Neural progenitor cell (in vitro differentiated cells): ENCODE measurements around the gene ABHD6. TPM values are rescaled to one million over a fixed set of nuclear protein-coding genes. Genes with fewer than 3 reads are reported as not detected.

Experiments
- DNase-seq: peaks from one replicate; pipeline ENCODE4 v3.0.0-alpha.2; 2016; ENCODE audit warnings: low spot score
- H2AFZ ChIP-seq: fragments of 200-600 bp; sonication (generic); replicated peaks from 2 replicates; pipeline ENCODE4 v1.6.1; 2016; ENCODE audit warnings: antibody characterized with exemption
- H3F3A ChIP-seq: fragments of 200-600 bp; sonication (generic); 2 replicates; pipeline ENCODE4 v1.6.1; 2016; ENCODE audit warnings: antibody characterized with exemption, low read depth
- H3K27ac ChIP-seq: fragments of 200-600 bp; sonication (generic); 2 replicates; pipeline ENCODE4 v1.5.1; 2016; ENCODE audit warnings: mild to moderate bottlenecking
- H3K27me3 ChIP-seq: fragments of 200-600 bp; sonication (generic); 2 replicates; pipeline ENCODE4 v1.6.1; 2016; ENCODE audit warnings: mild to moderate bottlenecking, moderate library complexity
- H3K36me3 ChIP-seq: fragments of 200-600 bp; sonication (generic); 2 replicates; pipeline ENCODE4 v1.5.1; 2016
- H3K4me1 ChIP-seq: fragments of 200-600 bp; sonication (generic); 2 replicates; pipeline ENCODE4 v1.6.1; 2016; ENCODE audit warnings: mixed run types
- H3K4me2 ChIP-seq: fragments of 200-600 bp; sonication (generic); 2 replicates; pipeline ENCODE4 v1.6.1; 2016
- H3K4me3 ChIP-seq: fragments of 200-600 bp; sonication (generic); 2 replicates; pipeline ENCODE4 v1.5.1; 2016
- H3K79me2 ChIP-seq: fragments of 200-600 bp; sonication (generic); 2 replicates; pipeline ENCODE4 v1.6.1; 2016; ENCODE audit warnings: low read depth
- H3K9ac ChIP-seq: fragments of 200-600 bp; sonication (generic); 2 replicates; pipeline ENCODE4 v1.6.1; 2016
- H3K9me3 ChIP-seq: fragments of 200-600 bp; sonication (generic); 2 replicates; pipeline ENCODE4 v1.5.1; 2016; ENCODE audit warnings: low read depth
- H4K20me1 ChIP-seq: fragments of 200-600 bp; sonication (generic); 2 replicates; pipeline ENCODE4 v1.6.1; 2016; ENCODE audit warnings: low read depth
- H3K27ac Mint-ChIP-seq: 3 replicates; pipeline ENCODE4 v1.8.0; 2021; ENCODE audit warnings: mixed read lengths
- H3K27me3 Mint-ChIP-seq: 2 replicates; pipeline ENCODE4 v1.8.0; 2022; ENCODE audit warnings: low read depth, mild to moderate bottlenecking, inconsistent platforms, moderate library complexity, mixed read lengths; ENCODE audit not compliant: insufficient read depth
- H3K36me3 Mint-ChIP-seq: 3 replicates; pipeline ENCODE4 v1.8.0; 2021; ENCODE audit warnings: mixed read lengths
- H3K4me1 Mint-ChIP-seq: 3 replicates; pipeline ENCODE4 v1.8.0; 2021; ENCODE audit warnings: mixed read lengths
- H3K4me3 Mint-ChIP-seq: 3 replicates; pipeline ENCODE4 v1.8.0; 2021; ENCODE audit warnings: mild to moderate bottlenecking, moderate library complexity, mixed read lengths
- H3K9me3 Mint-ChIP-seq: 3 replicates; pipeline ENCODE4 v1.8.0; 2020; ENCODE audit warnings: mixed read lengths
- EZH2 ChIP-seq: fragments of 200-600 bp; sonication (generic); IDR thresholded peaks from 2 replicates; pipeline ENCODE4 v1.6.1; 2017; ENCODE audit warnings: antibody characterized with exemption, mild to moderate bottlenecking, moderate library complexity
- EZH2phosphoT487 ChIP-seq: fragments of 200-600 bp; sonication (generic); IDR thresholded peaks from 2 replicates; pipeline ENCODE4 v1.6.1; 2017; ENCODE audit warnings: antibody characterized with exemption
- total RNA-seq: library from RNA; depleted of rRNA; stranded (reverse); fragments of >200 nt; gene quantifications from 2 replicates; pipeline ENCODE4 v1.2.3, GENCODE V29; 2015; ENCODE audit warnings: low replicate concordance
- TF ChIP-seq, protein P1 (sequence below): fragments of 200-600 bp; sonication (generic); IDR thresholded peaks from 2 replicates; pipeline ENCODE4 v1.5.1; 2017; ENCODE audit warnings: antibody characterized with exemption, mild to moderate bottlenecking

Gene ABHD6
- total RNA-seq, 1 donor from 2014 or later, result 21.5 TPM

DNA sequence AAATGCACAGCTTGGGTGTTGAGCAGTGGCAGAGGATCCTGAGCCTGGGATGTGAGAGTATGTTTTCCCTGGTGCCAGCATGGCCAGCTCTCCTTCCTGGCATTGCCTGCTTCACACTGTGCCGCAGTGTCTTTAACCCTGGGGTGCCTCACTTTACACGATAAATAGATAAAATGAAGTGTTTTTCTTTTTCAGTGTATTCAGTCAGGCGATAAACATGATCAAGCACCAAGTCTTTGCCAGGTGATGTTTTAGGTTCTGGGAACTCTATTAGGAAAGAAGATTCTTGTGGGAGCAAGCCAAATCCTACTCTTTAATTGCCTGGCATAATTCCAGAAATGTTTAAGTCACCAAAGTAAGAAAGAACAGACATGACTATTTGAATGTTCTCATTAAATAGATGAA, 14.0 kb downstream of the ABHD6 start:
- H3K9me3 Mint-ChIP-seq, result no peaks in the 10 kb centered on the region
- no peak overlapping the region for H3K4me3 Mint-ChIP-seq
- TF ChIP-seq EZH2 (no peak), EZH2phosphoT487 (no peak)
- TF ChIP-seq, protein P1, sequence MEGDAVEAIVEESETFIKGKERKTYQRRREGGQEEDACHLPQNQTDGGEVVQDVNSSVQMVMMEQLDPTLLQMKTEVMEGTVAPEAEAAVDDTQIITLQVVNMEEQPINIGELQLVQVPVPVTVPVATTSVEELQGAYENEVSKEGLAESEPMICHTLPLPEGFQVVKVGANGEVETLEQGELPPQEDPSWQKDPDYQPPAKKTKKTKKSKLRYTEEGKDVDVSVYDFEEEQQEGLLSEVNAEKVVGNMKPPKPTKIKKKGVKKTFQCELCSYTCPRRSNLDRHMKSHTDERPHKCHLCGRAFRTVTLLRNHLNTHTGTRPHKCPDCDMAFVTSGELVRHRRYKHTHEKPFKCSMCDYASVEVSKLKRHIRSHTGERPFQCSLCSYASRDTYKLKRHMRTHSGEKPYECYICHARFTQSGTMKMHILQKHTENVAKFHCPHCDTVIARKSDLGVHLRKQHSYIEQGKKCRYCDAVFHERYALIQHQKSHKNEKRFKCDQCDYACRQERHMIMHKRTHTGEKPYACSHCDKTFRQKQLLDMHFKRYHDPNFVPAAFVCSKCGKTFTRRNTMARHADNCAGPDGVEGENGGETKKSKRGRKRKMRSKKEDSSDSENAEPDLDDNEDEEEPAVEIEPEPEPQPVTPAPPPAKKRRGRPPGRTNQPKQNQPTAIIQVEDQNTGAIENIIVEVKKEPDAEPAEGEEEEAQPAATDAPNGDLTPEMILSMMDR, result no peak
- Histone ChIP-seq H3K27ac (no peak overlapping the region), H3K9ac (no peak overlapping the region), H3K79me2 (peaks cover 18% of the 10 kb centered on the region), H3K9me3 (no peaks in the 10 kb centered on the region), H3K4me3 (no peak overlapping the region), H3K4me1 (peaks cover 54% of the 10 kb centered on the region), H2AFZ (no peak overlapping the region), H3F3A (peaks cover 32% of the 10 kb centered on the region), H4K20me1 (no peaks in the 10 kb centered on the region), H3K27me3 (no peaks in the 10 kb centered on the region), H3K36me3 (no peaks in the 10 kb centered on the region), H3K4me2 (peak overlapping the region; percentile 79)
- DNase-seq, result no peak
- H3K4me1 Mint-ChIP-seq, result peaks cover 49% of the 10 kb centered on the region
- peaks cover 2% of the 10 kb centered on the region for H3K36me3 Mint-ChIP-seq
- no peaks in the 10 kb centered on the region for H3K27me3 Mint-ChIP-seq
- no peak overlapping the region for H3K27ac Mint-ChIP-seq

DNA sequence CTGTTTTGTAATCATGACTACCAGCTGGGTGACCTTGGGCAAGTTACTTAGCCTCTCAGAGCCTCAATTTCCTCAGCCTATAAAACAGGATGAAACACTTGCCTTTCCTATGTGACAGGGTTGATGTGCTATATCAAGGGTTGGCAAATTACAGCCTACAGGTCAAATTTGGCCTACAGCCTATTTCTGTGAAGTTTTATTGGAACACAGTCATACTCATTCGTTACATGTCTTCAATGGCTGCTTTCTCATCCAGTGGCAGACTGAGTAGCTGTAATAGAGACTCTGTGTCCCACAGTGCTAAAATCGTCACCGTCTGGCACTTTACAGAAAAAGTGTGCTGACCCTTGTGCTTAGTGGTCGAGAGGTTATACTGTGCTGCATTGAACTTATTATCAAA, 16.6 kb downstream of the ABHD6 start:
- no peaks in the 10 kb centered on the region for H3K36me3 ChIP-seq
- no peak overlapping the region for H3K27ac Mint-ChIP-seq
- no peaks in the 10 kb centered on the region for H3K9me3 Mint-ChIP-seq
- no peak for DNase-seq
- no peaks in the 10 kb centered on the region for H3K27me3 Mint-ChIP-seq
- peaks cover 44% of the 10 kb centered on the region for H3K4me1 Mint-ChIP-seq
- no peaks in the 10 kb centered on the region for H3K9me3 ChIP-seq
- no peak overlapping the region for H3K9ac ChIP-seq
- no peak for TF ChIP-seq EZH2
- TF ChIP-seq, protein P1, result no peak
- no peak for TF ChIP-seq EZH2phosphoT487
- no peak overlapping the region for H3K27ac ChIP-seq
- no peak overlapping the region for H3K4me2 ChIP-seq
- no peaks in the 10 kb centered on the region for H3K79me2 ChIP-seq
- H2AFZ ChIP-seq, result no peak overlapping the region
- H4K20me1 ChIP-seq, result no peaks in the 10 kb centered on the region
- H3K27me3 ChIP-seq, result no peaks in the 10 kb centered on the region
- H3K4me3 Mint-ChIP-seq, result no peak overlapping the region
- peaks cover 53% of the 10 kb centered on the region for H3K4me1 ChIP-seq
- H3F3A ChIP-seq, result peaks cover 31% of the 10 kb centered on the region
- no peak overlapping the region for H3K4me3 ChIP-seq
- H3K36me3 Mint-ChIP-seq, result peaks cover 3% of the 10 kb centered on the region

- no peak for DNase-seq
- H3K4me1 Mint-ChIP-seq, result peaks cover 41% of the 10 kb centered on the region
- peaks cover 53% of the 10 kb centered on the region for H3K4me1 ChIP-seq
Measured at GRCh38 chr3:58256061-58256460, 18.5 kb downstream of the ABHD6 start.

More at GRCh38 chr3:58256061-58256460, 18.5 kb downstream of the ABHD6 start:
- Histone ChIP-seq H3K4me2 (no peak overlapping the region), H3K27me3 (no peaks in the 10 kb centered on the region), H3K36me3 (no peaks in the 10 kb centered on the region), H3K27ac (no peak overlapping the region), H3K9me3 (no peaks in the 10 kb centered on the region), H3K79me2 (no peaks in the 10 kb centered on the region), H4K20me1 (no peaks in the 10 kb centered on the region), H2AFZ (no peak overlapping the region), H3F3A (peaks cover 23% of the 10 kb centered on the region), H3K9ac (no peak overlapping the region), H3K4me3 (no peak overlapping the region)
- TF ChIP-seq EZH2, result no peak
- TF ChIP-seq, protein P1, result no peak
- Mint-ChIP-seq H3K36me3 (peaks cover 3% of the 10 kb centered on the region), H3K27ac (no peak overlapping the region), H3K27me3 (no peaks in the 10 kb centered on the region), H3K4me3 (no peak overlapping the region), H3K9me3 (no peaks in the 10 kb centered on the region)
